DMS114 treated with DMSO at 0.1 percent for 48 hours (cell line): Measurements from ENCODE around the gene INTS6L.
"Not testable (repeated sequence)": the region's sequence is repeated elsewhere in the genome, so short reads cannot be mapped to it uniquely, and the experiment has no call there.

Experiments used
- DNase-seq: peaks from one replicate; lab custom pipeline; 2025; ENCODE audit not compliant: unreplicated experiment; lab: John Stamatoyannopoulos, UW

The INTS6L gene

DNA sequence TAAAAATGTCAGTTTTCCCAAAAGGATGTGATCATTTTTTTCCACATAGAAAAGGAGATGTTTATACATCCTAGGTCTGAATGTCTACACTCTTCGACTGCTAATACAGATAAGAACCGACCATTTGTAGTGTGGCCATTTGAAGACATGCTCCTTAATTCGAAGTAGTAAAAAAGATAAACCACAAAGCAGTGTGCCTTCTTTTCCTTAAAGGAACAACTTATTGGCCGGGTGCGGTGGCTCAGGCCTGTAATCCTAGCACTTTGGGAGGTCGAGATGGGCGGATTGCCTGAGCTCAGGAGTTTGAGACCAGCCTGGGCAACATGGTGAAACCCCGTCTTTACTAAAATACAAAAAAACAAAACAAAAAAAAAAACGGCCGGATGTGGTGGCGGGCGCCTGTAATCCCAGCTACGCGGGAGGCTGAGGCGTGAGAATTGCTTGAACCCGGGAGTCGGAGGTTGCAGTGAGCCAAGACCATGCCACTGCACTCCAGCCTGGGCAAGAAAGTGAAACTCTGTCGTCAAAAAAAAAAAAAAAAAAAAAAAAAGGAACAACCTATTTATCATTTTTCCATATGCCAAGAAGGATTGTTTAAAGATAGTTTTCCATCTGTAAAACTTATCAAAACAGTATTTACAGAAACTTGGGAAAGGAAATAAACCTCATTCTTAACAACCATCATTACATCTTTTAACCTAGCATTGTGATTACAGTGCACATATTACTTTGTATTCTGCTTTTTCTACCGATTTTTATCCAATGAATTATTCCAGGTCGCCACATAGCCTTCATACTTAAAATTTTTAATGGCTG is 2.6 kb downstream of the INTS6L start:
- no peak for DNase-seq

GRCh38 chrX:135528254-135528653 is 7.8 kb downstream of the INTS6L start:
- no peak for DNase-seq

DNA sequence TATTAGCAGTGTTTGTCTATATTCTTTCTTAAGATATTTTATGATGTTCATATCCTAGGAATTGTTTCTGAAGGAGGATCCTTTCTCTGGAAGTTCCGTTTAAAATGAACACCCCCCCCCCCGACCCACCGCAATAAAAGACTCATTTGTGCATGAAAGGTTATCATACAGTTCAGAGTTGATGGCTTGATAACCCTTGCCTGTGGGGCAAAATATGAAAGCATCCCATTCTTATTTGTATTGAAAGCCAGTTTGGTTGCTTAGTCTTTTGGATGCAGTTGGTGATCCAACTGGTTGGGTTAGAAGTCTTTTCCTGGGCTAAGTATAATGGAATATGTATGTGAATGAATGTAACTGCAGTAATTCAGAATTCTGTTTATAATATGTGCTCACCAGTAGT is 8.3 kb downstream of the INTS6L start:
- no peak for DNase-seq

GRCh38 chrX:135530097-135530496 is 9.6 kb downstream of the INTS6L start:
- no peak for DNase-seq

GRCh38 chrX:135531813-135532212 is 11.4 kb downstream of the INTS6L start:
- DNase-seq, result no peak

GRCh38 chrX:135535077-135535940 is 14.8 kb downstream of the INTS6L start:
- no peak for DNase-seq

- no peak for DNase-seq
Measured at GRCh38 chrX:135536877-135537276, 16.4 kb downstream of the INTS6L start.

DNA sequence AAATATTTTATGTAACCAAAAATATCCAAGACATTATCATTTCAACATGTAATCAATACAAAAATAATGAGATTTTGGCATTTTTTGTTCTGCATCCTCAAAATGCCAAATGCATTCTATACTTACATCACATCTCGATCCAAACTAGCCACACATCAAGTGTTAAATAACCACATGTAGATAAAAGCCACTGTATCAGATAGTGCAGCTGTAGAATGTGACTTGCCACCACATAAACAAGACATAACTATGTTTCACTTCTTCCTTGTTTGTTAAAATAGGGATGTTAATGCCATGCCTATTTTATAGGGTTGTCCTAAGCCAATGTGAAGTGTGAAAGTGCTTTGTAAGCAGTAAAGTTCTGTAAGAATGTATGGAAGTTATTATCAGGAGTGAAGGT is 20.9 kb downstream of the INTS6L start:
- DNase-seq, result no peak

DNA sequence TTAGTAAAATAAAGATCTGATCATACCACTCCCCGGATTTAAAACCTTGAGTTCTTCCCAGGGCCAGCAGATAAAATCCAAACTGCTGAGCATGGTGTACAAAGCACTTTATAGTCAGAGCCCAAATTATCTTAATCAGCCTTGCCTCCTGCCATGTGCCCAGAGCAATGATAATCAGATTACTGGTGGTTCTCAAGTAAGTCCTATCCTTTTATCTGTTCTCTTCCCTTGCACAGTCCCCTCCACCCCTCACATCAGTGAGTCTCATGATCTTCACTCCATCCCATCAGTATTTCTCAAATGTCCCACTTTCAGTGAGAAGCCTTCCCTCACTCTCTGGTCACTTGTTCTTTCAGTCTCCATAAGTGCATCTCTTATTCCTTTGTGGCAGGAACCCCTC is 22.7 kb downstream of the INTS6L start:
- DNase-seq, result no peak

- no peak for DNase-seq
Measured at GRCh38 chrX:135543924-135544323, 23.5 kb downstream of the INTS6L start.

DNA sequence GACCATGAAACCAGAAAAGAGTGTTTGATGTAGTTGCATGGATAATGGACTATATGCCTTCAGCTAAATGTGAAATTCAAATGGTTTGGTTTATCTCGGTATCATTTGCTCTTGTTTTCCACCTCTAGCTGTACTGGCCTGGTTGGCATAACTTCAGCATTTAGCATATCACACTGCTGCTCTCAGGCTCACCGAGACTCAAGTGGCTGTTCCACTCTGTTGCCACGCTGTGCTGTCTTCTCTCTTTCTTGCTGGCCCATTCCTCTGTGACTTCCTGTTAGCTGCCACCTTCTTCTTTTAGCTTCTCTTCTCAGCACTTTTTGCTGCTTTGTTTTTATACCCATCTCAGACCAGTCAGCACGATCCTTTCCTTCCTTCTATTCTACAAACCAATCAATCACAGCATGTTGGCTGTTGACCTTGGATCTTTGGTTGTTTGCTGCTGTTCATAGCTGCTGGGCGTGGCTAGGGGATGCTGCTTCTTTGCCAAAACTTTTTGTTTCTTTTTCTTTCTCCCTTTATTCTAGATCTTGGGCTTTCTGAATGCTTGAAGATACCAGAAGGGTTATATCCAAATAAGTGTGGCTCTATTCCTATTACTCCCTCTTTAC is 24.0 kb downstream of the INTS6L start:
- no peak for DNase-seq

DNA sequence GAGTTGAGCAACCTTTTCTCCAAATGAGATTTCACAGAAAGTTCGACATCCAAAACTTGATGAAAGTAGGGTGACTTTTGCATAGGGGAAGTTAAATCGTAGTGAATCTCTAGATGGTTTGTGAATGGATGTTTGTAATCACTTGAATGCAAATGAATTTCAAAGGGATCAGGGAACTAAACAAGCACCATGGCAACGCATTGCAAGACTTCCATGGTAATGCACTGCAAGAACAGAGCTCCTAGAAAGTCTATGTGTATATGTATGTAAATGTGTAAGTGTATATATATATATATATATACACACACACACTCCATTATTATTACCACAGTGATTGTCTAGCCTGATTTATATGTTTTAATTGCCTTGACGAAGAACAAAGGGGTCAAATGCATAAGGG is 27.3 kb downstream of the INTS6L start:
- no peak for DNase-seq

DNA sequence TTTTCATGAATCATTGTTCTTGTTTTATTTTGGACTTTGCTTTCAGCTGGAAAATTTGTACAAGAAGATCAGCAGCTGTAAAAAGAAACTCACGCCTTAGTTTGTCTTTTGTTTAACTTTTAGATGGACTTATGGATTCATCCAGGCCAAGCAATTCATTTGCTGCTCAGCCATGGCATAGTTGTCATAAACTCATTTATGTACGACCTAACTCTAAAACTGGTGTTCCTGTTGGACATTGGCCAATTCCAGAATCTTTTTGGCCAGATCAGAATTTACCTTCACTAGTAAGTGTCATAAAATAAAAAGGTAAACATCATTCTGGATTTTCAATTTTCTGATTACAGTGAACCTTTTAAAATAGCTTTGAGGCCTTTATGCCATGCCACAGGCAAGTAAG is 29.1 kb downstream of the INTS6L start:
- no peak for DNase-seq

- DNase-seq, result no peak
Measured at GRCh38 chrX:135556055-135556454, 35.6 kb downstream of the INTS6L start.

DNA sequence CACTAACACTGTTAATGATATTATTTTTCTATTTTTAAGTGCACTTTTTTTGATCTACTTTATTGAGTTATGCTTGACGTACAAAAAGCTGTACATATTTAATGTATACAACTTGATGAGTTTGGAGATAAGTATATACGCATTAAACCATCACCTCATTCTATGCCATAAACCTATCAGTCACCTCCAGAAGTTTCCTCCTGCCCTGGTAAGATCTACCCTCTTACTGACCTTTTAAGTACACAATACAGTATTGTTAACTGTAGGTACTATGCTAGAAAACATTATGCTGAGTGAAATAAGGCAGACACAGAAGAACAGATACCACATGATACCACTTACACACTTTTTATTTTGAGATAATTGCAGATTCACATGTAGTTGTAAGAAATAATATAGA is 36.9 kb downstream of the INTS6L start:
- DNase-seq, result no peak

DNA sequence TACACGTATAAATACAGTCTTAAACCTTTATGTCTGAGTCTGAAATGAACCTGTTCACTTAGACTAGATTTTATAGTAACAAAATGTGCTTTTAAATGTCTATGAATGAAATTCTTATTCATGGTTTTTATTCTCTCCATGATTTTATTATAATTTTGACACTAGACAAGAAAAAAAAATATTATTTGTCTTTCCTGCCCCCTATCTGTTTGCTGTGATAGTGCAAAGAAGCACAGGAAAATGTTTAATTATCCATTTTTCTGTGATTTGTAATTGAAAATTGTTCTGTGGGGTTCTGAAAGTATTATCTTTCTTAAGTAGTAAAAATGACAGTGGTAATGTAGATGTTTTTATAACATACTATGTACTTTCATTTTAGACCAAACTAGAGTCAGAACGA is 52.0 kb downstream of the INTS6L start:
- no peak for DNase-seq

GRCh38 chrX:135581496-135581895 is 61.0 kb downstream of the INTS6L start:
- DNase-seq, result no peak

GRCh38 chrX:135585153-135585552 is 64.7 kb downstream of the INTS6L start:
- DNase-seq, result no peak

GRCh38 chrX:135591871-135592270 is 71.4 kb downstream of the INTS6L start:
- DNase-seq, result no peak

DNA sequence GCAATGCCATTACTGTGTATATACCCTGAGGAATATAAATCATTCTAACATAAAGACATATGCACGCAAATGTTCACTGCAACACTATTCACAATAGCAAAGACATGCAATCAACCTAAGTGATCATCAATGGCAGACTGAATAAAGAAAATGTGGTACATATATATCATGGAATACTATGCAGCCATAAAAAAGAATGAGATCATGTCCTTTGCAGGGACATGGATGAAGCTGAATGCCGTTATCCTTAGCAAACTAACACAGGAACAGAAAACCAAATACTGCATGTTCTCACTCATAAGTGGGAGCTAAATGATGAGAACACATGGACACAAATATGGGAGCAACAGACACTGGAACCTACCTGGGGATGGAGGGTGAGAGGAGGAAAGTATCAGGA is 73.6 kb downstream of the INTS6L start:
- DNase-seq, result not testable (repeated sequence)

GRCh38 chrX:135594453-135594852 is 74.0 kb downstream of the INTS6L start:
- DNase-seq, result not testable (repeated sequence)

- DNase-seq, result no peak
Measured at GRCh38 chrX:135595543-135595942, 75.1 kb downstream of the INTS6L start.
